SK-N-SH treated with all-trans-retinoic acid at 6 μM for 48 hours (cell line): Measurements from ENCODE around the gene FOXQ1.

ENCODE experiments used
- ARNTL ChIP-seq: fragments of 450-650 bp; formaldehyde crosslinking; IDR thresholded peaks from 2 replicates; pipeline ENCODE4 v1.5.0; 2020; ENCODE audit warnings: low read depth, mild to moderate bottlenecking, moderate library complexity, borderline replicate concordance
- ISL1 ChIP-seq: fragments of 250-450 bp; sonication (Bioruptor Pico); IDR thresholded peaks from 2 replicates; pipeline ENCODE4 v2.1.2; 2022; ENCODE audit warnings: mild to moderate bottlenecking, moderate library complexity
- PPARA ChIP-seq: fragments of 250-450 bp; sonication (Bioruptor Pico); IDR thresholded peaks from 2 replicates; pipeline ENCODE4 v1.5.0; 2020; ENCODE audit warnings: mild to moderate bottlenecking, borderline replicate concordance

- no peak for TF ChIP-seq ARNTL
- TF ChIP-seq ISL1 (CRISPR knock-in tag), result no peak
- TF ChIP-seq PPARA (CRISPR knock-in tag), result no peak
Observed at GRCh38 chr6:1363298-1363697, 51.4 kb downstream of the FOXQ1 start.
